Pulmonary artery endothelial cell (primary cell): ENCODE measurements around the gene CMTM4. TPM values are rescaled to one million over a fixed set of nuclear protein-coding genes. Genes with fewer than 3 reads are reported as not detected.
"Not testable (repeated sequence)": the region's sequence is repeated elsewhere in the genome, so short reads cannot be mapped to it uniquely, and the experiment has no call there.

Source experiments
- DNase-seq: peaks from one replicate; pipeline ENCODE4 v3.0.0-alpha.2; 2011; ENCODE audit warnings: low read depth, low spot score
- total RNA-seq: library from RNA; depleted of rRNA; stranded (reverse); fragments of >200 nt; gene quantifications from 2 replicates; pipeline ENCODE4 v1.2.3, GENCODE V29; 2014

The CMTM4 gene
- total RNA-seq, 1 donor from 2014 or later, result 12.3 TPM

GRCh38 chr16:66705790-66706505, 9.4 kb upstream of the CMTM4 start:
- no peak for DNase-seq

GRCh38 chr16:66703406-66704215, 7.1 kb upstream of the CMTM4 start:
- DNase-seq, result no peak

GRCh38 chr16:66701516-66701915, 5.0 kb upstream of the CMTM4 start:
- DNase-seq, result no peak

DNA sequence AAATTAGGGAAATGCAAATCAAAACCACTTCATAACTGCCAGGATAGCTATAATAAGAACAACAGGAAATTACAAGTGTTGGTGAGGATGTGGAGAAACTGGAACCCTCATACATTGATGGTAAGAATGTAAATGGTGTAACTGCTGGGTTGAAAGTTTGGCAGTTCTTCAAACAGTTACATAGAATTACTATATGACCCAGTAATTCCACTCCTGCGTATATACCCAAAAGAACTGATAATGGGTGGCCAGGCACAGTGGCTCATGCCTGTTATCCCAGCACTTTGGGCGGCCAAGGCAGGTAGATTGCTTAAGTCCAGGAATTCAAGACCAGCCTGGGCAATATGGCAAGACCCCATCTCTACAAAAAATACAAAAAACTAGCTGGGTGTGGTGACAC, 4.5 kb upstream of the CMTM4 start:
- DNase-seq, result no peak

- no peak for DNase-seq
Measured at GRCh38 chr16:66699898-66700297, 3.4 kb upstream of the CMTM4 start.

- DNase-seq, result no peak
Measured at GRCh38 chr16:66698046-66698445, 1.5 kb upstream of the CMTM4 start.

GRCh38 chr16:66695935-66696668, 441 bp downstream of the CMTM4 start:
- DNase-seq, result no peak

GRCh38 chr16:66695471-66695934, 1.0 kb downstream of the CMTM4 start:
- no peak for DNase-seq

- DNase-seq, result no peak
Measured at GRCh38 chr16:66693149-66693548, 3.4 kb downstream of the CMTM4 start.

DNA sequence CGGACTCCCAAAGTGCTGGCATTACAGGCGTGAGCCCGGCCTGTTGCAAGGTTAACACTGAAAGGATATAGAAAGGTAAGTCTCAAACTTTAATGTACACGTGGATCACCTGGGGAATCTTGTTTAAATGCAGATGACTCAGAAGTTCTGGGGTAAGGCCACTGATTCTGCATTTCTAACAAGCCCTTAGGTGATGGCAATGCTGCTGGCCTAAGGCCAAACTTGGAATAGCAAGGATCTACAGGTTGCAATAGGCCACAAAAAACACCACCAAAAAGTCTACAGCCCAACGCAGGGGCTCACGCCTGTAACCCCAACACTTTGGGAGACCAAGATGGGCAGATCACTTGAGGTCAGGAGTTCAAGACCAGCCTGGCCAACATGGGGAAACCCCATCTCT, 4.2 kb downstream of the CMTM4 start:
- DNase-seq, result no peak

- DNase-seq, result no peak
Measured at GRCh38 chr16:66691234-66691633, 5.3 kb downstream of the CMTM4 start.

GRCh38 chr16:66690106-66690847, 6.3 kb downstream of the CMTM4 start:
- no peak for DNase-seq

DNA sequence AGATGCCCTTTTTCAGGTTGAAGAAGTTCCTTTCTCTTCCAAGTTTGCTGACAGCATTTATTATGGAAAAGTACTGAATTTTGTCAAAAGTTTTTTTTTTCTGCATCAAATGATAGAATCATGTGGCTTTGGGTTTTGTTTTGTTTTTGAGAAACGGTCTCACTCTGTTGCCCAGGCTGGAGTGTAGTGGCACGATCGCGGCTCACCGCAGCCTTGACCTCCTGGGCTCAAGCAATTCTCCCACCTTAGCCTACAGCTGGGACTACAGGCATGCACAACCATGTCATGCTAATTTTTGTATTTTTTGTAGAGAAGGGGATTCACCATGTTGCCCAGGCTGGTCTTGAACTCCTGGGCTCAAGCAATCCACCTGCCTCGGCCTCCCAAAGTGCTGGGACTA, 7.3 kb downstream of the CMTM4 start:
- DNase-seq, result no peak

DNA sequence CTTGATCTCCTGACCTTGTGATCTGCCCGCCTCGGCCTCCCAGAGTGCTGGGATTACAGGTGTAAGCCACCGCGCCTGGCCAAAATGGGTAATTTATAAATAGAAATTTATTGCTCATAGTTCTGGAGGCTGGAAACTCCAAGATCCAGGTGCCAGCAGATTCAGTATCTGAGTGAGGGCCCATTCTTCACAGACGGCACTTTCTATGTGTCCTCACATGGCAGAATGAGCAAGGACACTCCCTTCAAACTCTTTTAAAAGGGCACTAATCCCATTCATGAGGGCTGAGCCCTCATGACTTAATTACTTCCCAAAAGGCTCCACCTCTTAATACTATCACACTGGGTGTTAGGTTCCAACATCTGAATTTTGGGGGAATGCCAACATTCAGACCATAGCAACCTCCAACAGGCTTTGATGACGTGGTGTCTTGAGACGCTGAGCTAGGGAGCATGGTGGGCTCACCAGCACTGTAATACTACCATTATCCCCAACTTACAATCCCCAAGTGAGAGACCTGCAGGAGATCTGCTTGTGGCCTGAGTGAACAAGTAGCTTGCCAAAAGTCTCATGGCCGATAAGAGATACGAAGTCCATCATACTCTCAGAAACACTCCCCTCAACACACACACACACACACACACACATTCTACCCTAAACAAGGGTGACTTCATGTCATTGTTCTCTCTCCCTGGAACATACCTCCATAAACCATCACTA, 8.5 kb downstream of the CMTM4 start:
- DNase-seq, result no peak

- DNase-seq, result not testable (repeated sequence)
Measured at GRCh38 chr16:66685501-66686115, 10.9 kb downstream of the CMTM4 start.

DNA sequence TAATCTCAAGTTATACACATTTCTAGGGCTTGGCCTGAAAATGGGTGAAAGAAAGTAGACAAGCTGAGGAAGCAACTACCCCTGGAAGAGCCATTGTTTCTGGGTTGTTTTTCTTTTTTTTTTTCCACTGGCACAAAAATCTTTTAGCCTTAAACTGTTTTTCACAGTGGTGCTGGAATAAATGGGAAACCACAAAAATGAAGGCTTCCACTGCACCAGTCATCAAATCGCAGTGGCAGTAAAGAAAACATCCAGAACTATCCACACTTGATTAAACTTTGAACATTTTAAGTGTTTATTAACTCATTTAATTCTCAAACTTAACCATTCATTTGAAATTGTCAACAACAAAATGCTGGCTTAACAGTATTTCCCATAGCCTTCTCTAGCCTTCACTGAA, 14.3 kb downstream of the CMTM4 start:
- DNase-seq, result no peak

DNA sequence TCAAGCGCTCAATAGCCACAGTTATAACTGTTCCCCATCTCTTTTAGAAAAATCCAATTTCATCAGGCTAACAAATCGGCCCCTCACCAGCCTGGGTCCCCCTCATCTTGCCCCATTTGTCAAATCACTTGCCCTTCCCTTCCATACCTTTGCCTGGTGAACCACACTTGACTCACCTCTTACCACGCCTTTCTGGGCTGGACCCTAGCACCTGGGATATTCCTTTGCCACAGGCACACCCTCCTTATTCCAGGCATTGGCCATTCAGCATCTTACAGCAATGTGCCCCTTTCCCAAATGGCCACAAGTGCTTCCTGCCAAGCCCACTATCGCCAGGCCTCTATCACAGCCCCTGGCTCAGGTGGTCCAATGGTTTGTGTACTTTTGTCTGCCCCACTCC, 14.9 kb downstream of the CMTM4 start:
- DNase-seq, result no peak

DNA sequence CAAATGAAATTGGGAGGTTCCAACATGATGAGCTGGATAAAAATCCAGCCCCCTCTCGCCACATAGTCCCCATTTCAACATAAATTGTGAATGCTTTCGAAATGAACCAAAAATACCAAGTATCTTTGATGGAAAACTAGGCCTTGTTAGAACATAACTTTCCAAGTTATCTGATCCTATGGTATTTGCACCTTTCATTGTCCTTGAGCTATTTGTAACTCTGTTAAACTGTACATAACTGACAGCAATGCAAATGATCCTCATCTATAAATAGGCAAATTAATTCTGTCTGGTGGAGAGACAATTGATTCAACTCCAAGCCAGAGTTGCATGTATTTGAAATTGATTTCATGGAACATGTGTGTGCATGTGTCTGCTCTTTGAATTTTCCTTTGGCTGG, 18.2 kb downstream of the CMTM4 start:
- DNase-seq, result no peak

GRCh38 chr16:66677836-66678235, 18.7 kb downstream of the CMTM4 start:
- no peak for DNase-seq

DNA sequence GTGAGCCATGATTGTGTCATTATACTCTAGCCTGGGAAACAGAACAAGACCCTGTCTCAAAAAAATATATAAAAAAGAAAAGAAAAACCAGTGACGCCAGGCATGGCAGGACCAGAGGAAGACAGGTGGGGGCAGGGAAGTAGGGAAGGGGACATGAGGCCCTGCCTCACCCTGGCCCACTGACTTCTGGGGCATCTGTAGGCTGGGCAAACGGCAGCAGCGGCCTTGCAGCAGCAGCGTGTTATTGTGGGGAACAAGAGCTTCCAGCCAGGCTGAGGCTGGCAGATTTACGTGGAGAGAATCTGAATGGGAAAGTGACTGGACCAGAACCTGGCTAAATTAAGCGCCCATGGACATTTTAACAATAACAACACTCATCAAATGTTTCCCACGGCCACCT, 19.4 kb downstream of the CMTM4 start:
- no peak for DNase-seq
